Renal pelvis (tissue), 4 donors: ENCODE data around the gene SEMA6B. TPM values are rescaled to one million over a fixed set of nuclear protein-coding genes. Genes with fewer than 3 reads are reported as not detected.
A peak's percentile ranks its signal among the peaks of the same experiment; 100 is the strongest.
"Not testable (repeated sequence)": the region's sequence is repeated elsewhere in the genome, so short reads cannot be mapped to it uniquely, and the experiment has no call there.

ENCODE experiments used
- DNase-seq: peaks from one replicate; pipeline ENCODE4 v3.0.0-alpha.2; 2013
- polyA plus RNA-seq, 3 donors: library from polyadenylated mRNA; unstranded; fragments of 120-200 nt; gene quantifications; one replicate each; pipeline ENCODE4 v1.2.1, GENCODE V29; 2013; ENCODE audit not compliant: insufficient read length in 3 of 3

Gene SEMA6B
- polyA plus RNA-seq, 3 donors: 2.5 to 3.9 (median 3.1) TPM

GRCh38 chr19:4547303-4548237 is 11.9 kb downstream of the SEMA6B start:
- no peak for DNase-seq

DNA sequence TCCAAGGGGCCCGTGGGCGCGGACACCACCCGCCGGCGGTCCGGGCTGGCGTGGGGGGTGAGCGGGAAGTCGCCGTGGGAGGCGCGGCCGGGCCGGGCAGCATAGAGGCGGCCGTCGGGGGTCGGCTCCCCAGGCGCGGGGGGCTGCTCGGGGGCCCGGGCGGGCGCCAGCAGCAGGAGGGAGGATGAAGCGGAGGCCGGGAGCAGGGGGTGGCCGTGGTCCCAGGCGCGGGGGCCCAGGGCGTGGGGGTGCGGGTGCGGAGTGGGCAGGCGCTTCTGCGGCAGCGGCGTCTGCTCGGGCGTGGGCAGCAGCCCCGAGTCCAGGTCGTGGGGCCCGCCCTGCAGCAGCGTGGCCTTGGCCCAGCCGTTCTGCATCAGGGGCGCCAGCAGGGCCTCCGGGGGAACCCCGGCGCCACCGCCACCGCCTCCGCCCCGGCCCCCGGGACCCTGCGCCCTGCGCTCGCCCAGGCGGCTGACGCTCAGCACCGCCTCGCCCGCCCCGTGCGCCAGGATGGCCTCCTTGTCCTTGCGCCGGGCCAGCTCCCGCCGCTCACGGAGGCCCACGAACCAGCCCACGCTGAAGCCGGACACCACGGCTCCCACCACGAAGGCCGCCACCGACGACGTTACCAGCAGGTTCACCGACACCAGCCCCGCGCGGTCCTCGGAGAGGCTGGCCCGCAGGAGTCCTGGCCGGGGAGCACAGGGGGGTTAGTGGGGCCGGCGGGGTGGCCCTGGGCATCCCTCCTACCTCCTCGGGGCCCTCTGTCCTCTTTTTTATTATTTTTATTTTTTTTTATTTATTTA is 15.4 kb downstream of the SEMA6B start:
- DNase-seq: no peak

- DNase-seq: no peak
Measured at GRCh38 chr19:4542896-4543841, 16.3 kb downstream of the SEMA6B start.

GRCh38 chr19:4541806-4542145 is 17.7 kb downstream of the SEMA6B start:
- DNase-seq: not testable (repeated sequence)

DNA sequence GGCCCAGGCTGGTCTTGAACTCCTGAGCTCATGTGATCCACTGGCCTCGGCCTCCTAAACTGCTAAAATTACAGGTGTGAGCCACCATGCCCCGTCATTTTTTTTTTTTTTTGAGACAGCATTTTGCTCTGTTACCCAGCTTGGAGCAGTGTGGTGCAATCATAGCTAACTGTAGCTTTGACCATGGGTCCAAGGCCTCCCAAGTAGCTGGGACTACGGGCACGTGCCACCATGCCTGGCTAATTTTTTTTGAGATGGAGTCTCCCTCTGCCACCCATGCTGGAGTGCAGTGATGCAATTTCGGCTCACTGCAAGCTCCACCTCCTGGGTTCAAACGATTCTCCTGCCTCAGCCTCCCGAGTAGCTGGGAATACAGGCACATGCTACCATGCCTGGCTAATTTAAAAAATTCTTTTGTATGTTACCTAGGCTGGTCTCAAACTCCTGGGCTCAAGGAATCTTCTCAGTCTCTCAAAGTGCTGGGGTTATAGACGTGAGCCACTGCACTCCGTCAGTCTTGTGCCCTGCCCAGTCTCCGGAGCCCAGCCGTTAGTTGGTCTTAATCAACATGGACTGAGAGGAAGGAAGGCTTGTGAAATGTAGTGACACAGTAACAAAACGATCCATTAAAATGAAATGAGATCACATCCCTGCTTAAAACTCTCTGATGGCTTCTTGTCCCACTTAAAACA is 18.2 kb downstream of the SEMA6B start:
- DNase-seq: no peak

GRCh38 chr19:4539693-4540581 is 19.5 kb downstream of the SEMA6B start, which contains the start of gene LRG1:
TSS of gene LRG1 (minus strand) at chr19:4540036. CDS start at chr19:4540013, 23 bp downstream.
- peak; percentile 43 for DNase-seq

GRCh38 chr19:4539169-4539692 is 20.3 kb downstream of the SEMA6B start:
- DNase-seq: no peak

DNA sequence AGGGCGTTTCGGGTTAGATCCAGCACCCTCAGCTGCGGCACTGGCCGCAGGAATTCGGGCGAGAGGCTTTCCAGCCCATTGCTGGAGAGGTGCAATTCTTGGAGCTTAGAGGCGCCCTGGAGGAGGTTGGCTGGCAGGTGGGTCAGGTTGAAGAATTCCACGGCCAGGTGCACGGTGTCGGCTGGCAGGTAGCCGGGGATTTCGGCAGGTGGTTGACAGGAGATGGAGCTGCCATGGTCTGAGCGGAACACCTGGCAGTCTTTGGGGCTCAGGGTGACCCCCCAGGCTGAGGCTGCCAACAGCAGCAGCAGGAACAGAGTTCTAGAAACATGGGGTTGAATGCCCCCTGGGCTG is 20.9 kb downstream of the SEMA6B start:
- no peak for DNase-seq

GRCh38 chr19:4537953-4538600 is 21.4 kb downstream of the SEMA6B start:
- no peak for DNase-seq

- DNase-seq: peak; percentile 40
Measured at GRCh38 chr19:4536798-4537197, 22.7 kb downstream of the SEMA6B start.

- DNase-seq: peak; percentile 82
Measured at GRCh38 chr19:4534836-4535658, 24.4 kb downstream of the SEMA6B start, which contains the start of gene PLIN5. TSS of gene PLIN5 (minus strand) at chr19:4535224. CDS start at chr19:4534074, 1,150 bp downstream.

- no peak for DNase-seq
Measured at GRCh38 chr19:4533835-4534424, 25.6 kb downstream of the SEMA6B start.

GRCh38 chr19:4533334-4533733 is 26.1 kb downstream of the SEMA6B start:
- DNase-seq: no peak

- DNase-seq: no peak
Measured at GRCh38 chr19:4531562-4532165, 27.8 kb downstream of the SEMA6B start.

DNA sequence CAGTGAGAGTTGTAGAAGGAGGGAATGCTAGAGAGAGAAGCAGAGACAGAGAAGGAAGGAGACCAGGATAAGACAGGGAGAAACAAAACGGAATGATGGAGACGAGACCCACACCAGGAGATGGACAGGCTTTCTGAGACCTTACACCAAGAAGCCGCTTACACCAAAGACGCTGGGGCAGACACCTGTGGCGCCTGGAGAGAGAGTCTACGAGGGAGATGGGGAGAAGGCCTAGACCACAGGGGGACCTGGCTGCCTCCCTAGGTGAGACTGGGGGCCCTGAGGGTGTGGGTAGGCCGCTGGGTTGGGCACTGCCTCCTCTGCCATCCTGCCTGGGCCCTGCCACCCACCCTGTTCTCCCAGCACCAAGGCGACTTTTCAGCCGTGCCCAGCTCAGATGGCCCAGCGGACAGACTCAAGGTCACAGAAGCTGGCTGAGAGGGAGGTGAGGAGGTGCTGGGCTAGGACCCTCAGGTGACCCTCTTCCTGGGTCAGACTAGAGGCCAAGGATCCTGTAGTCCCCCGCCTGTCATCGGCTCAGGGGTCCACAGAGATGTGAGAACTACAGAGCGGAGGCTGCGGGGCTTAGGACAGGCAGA is 29.5 kb downstream of the SEMA6B start:
- no peak for DNase-seq

- no peak for DNase-seq
Measured at GRCh38 chr19:4528843-4529242, 30.6 kb downstream of the SEMA6B start.

- not testable (repeated sequence) for DNase-seq
Measured at GRCh38 chr19:4527377-4527776, 32.1 kb downstream of the SEMA6B start.
